HepG2 (cell line): ENCODE measurements around the gene CDK13. TPM values are rescaled to one million over a fixed set of nuclear protein-coding genes. Genes with fewer than 3 reads are reported as not detected.
A peak's percentile ranks its signal among the peaks of the same experiment; 100 is the strongest.

ENCODE experiments used
- AGO2 ChIP-seq: fragments of 200-400 bp; formaldehyde crosslinking; optimal IDR thresholded peaks from 2 replicates; pipeline ENCODE3; 2017; ENCODE audit warnings: mild to moderate bottlenecking, low read depth, low read length, moderate library complexity
- ARID5B ChIP-seq: IDR thresholded peaks from 2 replicates; pipeline ENCODE4 v1.4.0; 2020; ENCODE audit warnings: mild to moderate bottlenecking, missing genetic modification reagents
- ASH2L ChIP-seq: fragments of 300-600, 200-600 bp; sonication (generic); IDR thresholded peaks from 2 replicates; pipeline ENCODE4 v1.7.0; 2017; ENCODE audit warnings: low read depth, mild to moderate bottlenecking, moderate library complexity, mixed read lengths, low read length; ENCODE audit not compliant: insufficient read length
- ATF7-NPFF ChIP-seq: sonication (generic); formaldehyde crosslinking; IDR thresholded peaks from 2 replicates; pipeline ENCODE4 v1.8.1; 2023; ENCODE audit warnings: mild to moderate bottlenecking, low read depth, missing genetic modification reagents, moderate library complexity
- CREB1 ChIP-seq, 2 experiments: fragments of 450-650 bp in 1 of 2; IDR thresholded peaks; 2 replicates each; pipeline ENCODE4 v1.6.1; 2016 to 2017; ENCODE audit warnings: control low read depth in 1 of 2, mild to moderate bottlenecking in 1 of 2, missing compliant biosample characterization in 1 of 2, missing genetic modification characterization in 1 of 2
- FUBP1 ChIP-seq: sonication (generic); formaldehyde crosslinking; IDR thresholded peaks from 2 replicates; pipeline ENCODE4 v1.5.1; 2020; ENCODE audit warnings: missing genetic modification reagents, mild to moderate bottlenecking, borderline replicate concordance
- HDAC2 ChIP-seq: sonication (generic); formaldehyde crosslinking; IDR thresholded peaks from 2 replicates; pipeline ENCODE4 v1.4.0; 2020; ENCODE audit warnings: missing genetic modification reagents
- NFATC3 ChIP-seq: sonication (generic); formaldehyde crosslinking; IDR thresholded peaks from 2 replicates; pipeline ENCODE4 v1.5.1; 2020; ENCODE audit warnings: mild to moderate bottlenecking, missing genetic modification reagents
- NR2F1 ChIP-seq, 2 experiments: fragments of 450-650 bp in 1 of 2; formaldehyde crosslinking in 1 of 2; IDR thresholded peaks; 2 replicates each; pipeline versions ENCODE4 v1.5.0 to v1.6.1; 2016 to 2020; ENCODE audit warnings: mild to moderate bottlenecking in 1 of 2, missing compliant biosample characterization in 1 of 2, missing genetic modification reagents in 1 of 2, moderate library complexity in 1 of 2
- PBX2 ChIP-seq: IDR thresholded peaks from 2 replicates; pipeline ENCODE4 v1.6.1; 2016; ENCODE audit warnings: control low read depth
- PPARG ChIP-seq: conservative IDR thresholded peaks from 2 replicates; pipeline ENCODE4 v1.6.1; 2016; ENCODE audit warnings: missing biosample characterization, missing genetic modification reagents
- RCOR2 ChIP-seq: IDR thresholded peaks from 2 replicates; pipeline ENCODE4 v1.6.1; 2016; ENCODE audit warnings: missing biosample characterization, missing genetic modification reagents
- SOX13 ChIP-seq, 3 experiments: fragments of 450-650 bp in 1 of 3; sonication (generic) in 1 of 3; formaldehyde crosslinking in 1 of 3; IDR thresholded peaks in 2 of 3; conservative IDR thresholded peaks in 1 of 3; 2 replicates each; pipeline versions ENCODE4 v1.5.0 to v1.6.1; 2016 to 2020; ENCODE audit warnings: antibody characterized with exemption in 1 of 3, mild to moderate bottlenecking in 1 of 3, missing compliant biosample characterization in 1 of 3, missing genetic modification reagents in 1 of 3, moderate library complexity in 1 of 3
- SRY ChIP-seq: sonication (generic); formaldehyde crosslinking; IDR thresholded peaks from 2 replicates; pipeline ENCODE4 v1.8.0; 2022; ENCODE audit warnings: mild to moderate bottlenecking, missing genetic modification reagents
- ZEB1 ChIP-seq: IDR thresholded peaks from 2 replicates; pipeline ENCODE4 v1.6.1; 2012; ENCODE audit warnings: mild to moderate bottlenecking, low read depth, inconsistent platforms; ENCODE audit not compliant: insufficient replicate concordance
- ZNF232 ChIP-seq: sonication (generic); formaldehyde crosslinking; IDR thresholded peaks from 2 replicates; pipeline ENCODE4 v1.4.0; 2020; ENCODE audit warnings: missing genetic modification reagents, borderline replicate concordance
- ZNF264 ChIP-seq: sonication (generic); formaldehyde crosslinking; IDR thresholded peaks from 2 replicates; pipeline ENCODE4 v1.4.0; 2020; ENCODE audit warnings: missing genetic modification reagents
- ZNF329 ChIP-seq: sonication (generic); formaldehyde crosslinking; IDR thresholded peaks from 2 replicates; pipeline ENCODE4 v1.9.0; 2021; ENCODE audit warnings: low read depth, mild to moderate bottlenecking, missing genetic modification reagents
- ZNF563 ChIP-seq: sonication (generic); formaldehyde crosslinking; IDR thresholded peaks from 2 replicates; pipeline ENCODE4 v1.8.0; 2022; ENCODE audit warnings: mild to moderate bottlenecking, moderate library complexity, missing genetic modification reagents
- ZNF605 ChIP-seq: sonication (generic); formaldehyde crosslinking; IDR thresholded peaks from 2 replicates; pipeline ENCODE4 v1.8.0; 2022; ENCODE audit warnings: mild to moderate bottlenecking, missing genetic modification reagents
- ZNF652 ChIP-seq: IDR thresholded peaks from 2 replicates; pipeline ENCODE4 v1.6.1; 2016; ENCODE audit warnings: low read depth, borderline replicate concordance
- polyA plus RNA-seq, 8 experiments: library from polyadenylated mRNA; depleted of rRNA in 3 of 8; stranded (reverse) in 7 of 8; unstranded in 1 of 8; fragments of >200 nt; fragmentation: Illumina TruSeq in 4 of 8; extraction: Trizol in 4 of 8; gene quantifications; 2 replicates each; pipeline versions ENCODE4 v1.2.1 to v1.2.3, GENCODE V29; 2011 to 2016; ENCODE audit warnings: low read depth in 4 of 8, missing spikeins in 1 of 8, mixed read lengths in 1 of 8; ENCODE audit not compliant: insufficient read depth in 1 of 8
- total RNA-seq, 5 experiments: library from RNA; depleted of rRNA; stranded (reverse); fragments of >200 nt; fragmentation: Illumina TruSeq; extraction: Trizol; gene quantifications; 2 replicates each; pipeline ENCODE4 v1.2.3, GENCODE V29; 2016; ENCODE audit warnings: low read depth in 1 of 5
- TF ChIP-seq, protein P1 (sequence below): sonication (generic); formaldehyde crosslinking; IDR thresholded peaks from 2 replicates; pipeline ENCODE4 v1.9.0; 2021; ENCODE audit warnings: missing genetic modification reagents, mild to moderate bottlenecking, borderline replicate concordance

Gene CDK13
- total and polyA plus RNA-seq, 2 of the 13 experiments (the other 11 are each of a cell fraction or from before 2014, with no cell fraction given): 21.0 to 40.9 TPM

DNA sequence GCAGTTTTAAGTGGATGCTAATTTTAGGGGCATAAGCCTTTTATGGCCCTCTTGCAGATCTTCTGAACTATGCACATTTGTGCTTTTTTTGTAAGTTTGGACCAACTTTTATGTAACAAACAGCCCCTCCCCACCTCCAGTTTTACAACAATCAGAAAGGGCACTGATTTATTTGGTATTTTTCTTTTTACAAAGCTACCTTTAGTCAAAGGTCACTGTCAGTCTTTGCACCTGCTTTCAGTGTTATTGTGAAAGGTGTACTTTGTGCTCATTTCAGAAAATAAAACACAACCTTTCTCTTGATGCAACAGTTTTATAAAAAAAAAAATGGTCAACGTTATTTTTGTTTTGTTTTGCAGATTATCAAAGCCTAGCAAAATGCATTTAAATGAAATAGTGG, 145.2 kb downstream of the CDK13 start (continued):
- TF ChIP-seq SOX13 (IDR thresholded peaks at IDR 0.05) (no peak), SOX13 (CRISPR knock-in tag; conservative IDR thresholded peaks at IDR 0.05 in 1 of 2, IDR thresholded peaks at IDR 0.05 in 1 of 2) (peak in 1 of 2 experiments; percentile 84; a peak in 2 of 4 replicates), ASH2L (peak; percentile 25), PBX2 (CRISPR knock-in tag) (no peak), PPARG (CRISPR knock-in tag) (0 out of 2 replicates have a peak, but pooled peaks have one; percentile 9), NR2F1 (CRISPR knock-in tag; IDR thresholded peaks at IDR 0.05) (0 out of 4 replicates have a peak, but pooled peaks of 1 of the 2 experiments have one; percentile 26), ZNF652 (CRISPR knock-in tag) (no peak), ZNF329 (no peak), AGO2 (no peak), ZNF232 (CRISPR knock-in tag) (no peak), CREB1 (IDR thresholded peaks at IDR 0.05) (no peak), CREB1 (CRISPR knock-in tag; IDR thresholded peaks at IDR 0.05) (peak; percentile 33; the same call in 1 of the 2 replicates), SRY (CRISPR knock-in tag) (no peak), ZNF264 (CRISPR knock-in tag) (0 out of 2 replicates have a peak, but pooled peaks have one; percentile 74), ZNF605 (CRISPR knock-in tag) (no peak), ARID5B (CRISPR knock-in tag) (peak; percentile 50), ZNF563 (no peak), NFATC3 (CRISPR knock-in tag) (no peak), ZEB1 (peak; percentile 53), ATF7-NPFF (no peak), RCOR2 (CRISPR knock-in tag) (no peak), FUBP1 (CRISPR knock-in tag) (no peak), HDAC2 (CRISPR knock-in tag) (peak; percentile 52; the same call in 1 of the 2 replicates)
- TF ChIP-seq, protein P1, sequence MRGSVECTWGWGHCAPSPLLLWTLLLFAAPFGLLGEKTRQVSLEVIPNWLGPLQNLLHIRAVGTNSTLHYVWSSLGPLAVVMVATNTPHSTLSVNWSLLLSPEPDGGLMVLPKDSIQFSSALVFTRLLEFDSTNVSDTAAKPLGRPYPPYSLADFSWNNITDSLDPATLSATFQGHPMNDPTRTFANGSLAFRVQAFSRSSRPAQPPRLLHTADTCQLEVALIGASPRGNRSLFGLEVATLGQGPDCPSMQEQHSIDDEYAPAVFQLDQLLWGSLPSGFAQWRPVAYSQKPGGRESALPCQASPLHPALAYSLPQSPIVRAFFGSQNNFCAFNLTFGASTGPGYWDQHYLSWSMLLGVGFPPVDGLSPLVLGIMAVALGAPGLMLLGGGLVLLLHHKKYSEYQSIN (CRISPR knock-in tag): no peak
